ENCODE data around the gene SYT13. TPM values are rescaled to one million over a fixed set of nuclear protein-coding genes. Genes with fewer than 3 reads are reported as not detected.

Gene SYT13
- total RNA-seq, 1 experiment from 2014 or later: 1.4 TPM

DNA sequence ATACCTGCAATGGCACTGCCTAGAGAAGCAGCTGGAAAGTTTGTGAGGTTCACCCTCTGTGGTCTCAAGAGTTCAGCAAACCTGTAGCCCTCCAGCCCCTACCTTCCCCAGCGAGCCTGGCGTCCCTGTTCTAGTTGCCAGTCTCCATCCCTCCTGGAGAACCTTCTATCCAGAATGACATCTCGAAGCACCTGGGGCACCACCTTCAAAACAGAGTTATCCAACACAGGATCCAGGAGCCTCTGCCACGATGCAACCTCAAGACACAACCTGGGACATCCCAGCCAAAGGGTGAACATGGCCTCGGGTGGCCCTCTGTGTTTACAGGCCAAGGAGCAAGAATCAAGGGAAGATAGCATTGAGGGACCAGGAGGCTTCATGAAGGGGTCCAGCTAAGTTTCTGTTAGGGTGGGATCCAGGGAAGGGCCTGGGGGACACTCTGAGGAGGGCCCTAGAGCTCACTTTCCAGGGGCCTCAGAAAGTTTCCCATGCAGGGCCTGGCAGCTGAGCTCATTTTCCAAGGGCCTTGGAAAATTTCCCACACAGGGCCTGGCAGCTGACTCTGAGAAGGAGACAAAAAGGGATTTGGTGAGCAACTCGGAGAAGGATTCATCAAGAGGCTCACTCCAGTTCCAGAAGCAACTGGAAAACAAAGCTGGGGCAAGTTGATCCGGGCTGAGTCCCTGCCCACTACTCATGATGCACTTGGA, 36.9 kb upstream of the SYT13 start (continued):
- TF ChIP-seq CTCF (IDR thresholded peaks at IDR 0.05 in 2 of 3, conservative IDR thresholded peaks at IDR 0.05 in 1 of 3; ENCODE audit: borderline replicate concordance in 1 of 3, insufficient read depth in 1 of 3, low read depth in 2 of 3, low read length in 2 of 3): no peak
- TF ChIP-seq RAD21 (IDR thresholded peaks at IDR 0.05; ENCODE audit: low read depth): no peak

DNA sequence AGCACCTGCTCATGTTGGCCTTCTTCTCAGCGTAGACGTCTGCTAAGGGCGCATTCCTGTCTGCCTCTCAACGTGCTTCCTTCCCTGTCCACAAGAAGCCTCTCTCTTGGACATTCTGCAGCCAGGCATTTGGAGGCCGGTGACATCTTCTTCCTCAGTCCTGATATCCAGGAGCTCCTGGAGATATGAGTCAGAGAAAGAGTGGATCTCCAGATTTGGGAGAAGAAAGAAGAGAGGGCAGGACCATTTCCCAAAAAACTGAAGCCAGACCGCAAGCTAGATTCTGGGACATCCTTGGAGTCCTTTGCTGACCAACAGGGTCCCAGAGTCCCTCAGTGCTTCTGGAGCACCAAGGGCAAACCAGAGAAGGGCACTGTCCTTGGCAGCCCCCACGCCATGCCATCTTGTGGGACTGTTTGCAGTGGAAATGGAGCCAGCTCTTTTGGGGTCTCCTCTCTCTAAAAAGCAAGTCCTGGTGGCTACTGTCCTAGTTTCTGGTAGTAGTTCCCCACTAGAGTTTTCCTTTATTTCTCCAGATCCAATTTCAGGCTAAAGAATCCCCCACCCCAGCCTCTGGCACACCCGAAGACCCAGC, 36.1 kb upstream of the SYT13 start:
- Histone ChIP-seq H3K36me3 (ENCODE audit: control insufficient read depth in 1 of 2, insufficient read depth in 2 of 2, low read length in 2 of 2) (no peaks in the 10 kb centered on the region), H3K9me3 (ENCODE audit: control insufficient read depth in 1 of 2, insufficient read depth in 1 of 2, low read depth in 1 of 2, low read length in 2 of 2) (no peaks in the 10 kb centered on the region), H3K4me1 (ENCODE audit: control insufficient read depth in 1 of 2, insufficient read depth in 2 of 2, low read length in 2 of 2) (peaks cover 0 to 4% of the 10 kb centered on the region in 2 experiments; a peak in 1 of 4 replicates), H3K27me3 (ENCODE audit: insufficient read depth, low read length) (no peaks in the 10 kb centered on the region), H2AFZ (ENCODE audit: low read depth, low read length, poor library complexity, severe bottlenecking) (no peak overlapping the region), H3K27ac (ENCODE audit: low read depth, low read length) (no peak overlapping the region), H3K9ac (ENCODE audit: low read length) (no peak overlapping the region), H3K4me3 (replicated peaks in 1 of 2; ENCODE audit: low read depth in 1 of 2, low read length in 2 of 2) (no peak overlapping the region), H3K79me2 (ENCODE audit: insufficient read depth, low read length) (no peaks in the 10 kb centered on the region), H3K4me2 (ENCODE audit: low read length) (no peak overlapping the region), H3K9me2 (ENCODE audit: insufficient read depth) (0 out of 2 replicates have a peak, but pooled peaks cover 2% of the 10 kb centered on the region), H4K20me1 (ENCODE audit: insufficient read depth) (no peaks in the 10 kb centered on the region)
- ChIA-PET CTCF (interaction anchor here (1.1 kb wide), 1 partner anchor 333 kb away, joined by 3 read pairs; no protein-coding TSS in a partner anchor), RAD21 (ENCODE audit: low non-redundant PET in 1 of 2, low total read pairs in 2 of 2, uncharacterized antibody in 2 of 2, unreplicated experiment in 2 of 2) (no interaction called here), POLR2A (no interaction called here)
- no peak for ATAC-seq
- BruUV-seq (replicated peaks): no TSS peak
- TF ChIP-seq YY1 (IDR thresholded peaks at IDR 0.05; ENCODE audit: extremely low read depth, insufficient replicate concordance, low read depth, low read length) (no peak), CTCF (IDR thresholded peaks at IDR 0.05 in 2 of 3, conservative IDR thresholded peaks at IDR 0.05 in 1 of 3; ENCODE audit: borderline replicate concordance in 1 of 3, insufficient read depth in 1 of 3, low read depth in 2 of 3, low read length in 2 of 3) (no peak), CBX3 (IDR thresholded peaks at IDR 0.05; ENCODE audit: low read depth) (no peak), RAD21 (IDR thresholded peaks at IDR 0.05; ENCODE audit: low read depth) (no peak), POLR2A (IDR thresholded peaks at IDR 0.05; ENCODE audit: borderline replicate concordance, extremely low read depth, insufficient read depth, insufficient read length) (no peak), EZH2phosphoT487 (IDR thresholded peaks at IDR 0.05; ENCODE audit: borderline replicate concordance) (no peak), ZNF274 (IDR thresholded peaks at IDR 0.05; ENCODE audit: low read depth, low read length) (no peak), SIN3A (IDR thresholded peaks at IDR 0.05; ENCODE audit: low read depth) (no peak), ATF3 (IDR thresholded peaks at IDR 0.05) (no peak), TCF7L2 (IDR thresholded peaks at IDR 0.05; ENCODE audit: borderline replicate concordance, extremely low read depth, insufficient read depth, insufficient read length) (no peak), ZFX (IDR thresholded peaks at IDR 0.05) (no peak), EGR1 (IDR thresholded peaks at IDR 0.05; ENCODE audit: low read depth) (no peak), POLR2AphosphoS5 (IDR thresholded peaks at IDR 0.05; ENCODE audit: low read depth, low read length) (no peak), ELF1 (IDR thresholded peaks at IDR 0.05; ENCODE audit: borderline replicate concordance, low read depth) (no peak)
- DNase-seq (ENCODE audit: low read depth, low spot score): no peak
- intact Hi-C loops (cut with micrococcal nuclease): no loop called here
